IMR-90 (cell line): Measurements from ENCODE around the gene CYS1. TPM values are rescaled to one million over a fixed set of nuclear protein-coding genes. Genes with fewer than 3 reads are reported as not detected.

Experiments used
- ATAC-seq: fragments of 200-7000 bp; cut with Tn5 transposase; 2 replicates; pipeline ENCODE4 v1.9.1; 2020; ENCODE audit warnings: low read depth, mild to moderate bottlenecking, moderate library complexity
- BruUV-seq: library from RNA; stranded (reverse); fragments of 400-500 nt; replicated peaks from 2 replicates; lab custom pipeline; 2021; lab: Mats Ljungman, UMichigan
- CTCF ChIA-PET: fragments of 300-600 bp; formaldehyde crosslinking; extraction: SDS; loops from one replicate; lab custom pipeline; 2021; ENCODE audit warnings: antibody characterized with exemption; lab: Yijun Ruan, JAX
- POLR2A ChIA-PET: fragments of 300-600 bp; sonication (Branson Sonifier 250); formaldehyde crosslinking; loops from one replicate; lab custom pipeline; 2022; ENCODE audit warnings: antibody characterized with exemption; ENCODE audit not compliant: unreplicated experiment; lab: Charles Lee
- DNase-seq: peaks from one replicate; pipeline ENCODE4 v3.0.0; 2013
- H2AFZ ChIP-seq: replicated peaks from 2 replicates; pipeline ENCODE3; 2013; ENCODE audit warnings: low read length, mild to moderate bottlenecking; ENCODE audit not compliant: poor library complexity
- H2AK5ac ChIP-seq: 2 replicates; pipeline ENCODE4 v1.6.1; 2013; ENCODE audit warnings: low read depth, low read length, inconsistent platforms
- H2AK9ac ChIP-seq: replicated peaks from 2 replicates; pipeline ENCODE3; 2013; ENCODE audit warnings: mild to moderate bottlenecking, low read depth, low read length, moderate library complexity; ENCODE audit not compliant: poor library complexity
- H2BK120ac ChIP-seq: 2 replicates; pipeline ENCODE4 v1.6.1; 2013; ENCODE audit warnings: low read depth, low read length, inconsistent platforms
- H2BK15ac ChIP-seq: 3 replicates; pipeline ENCODE4 v1.6.1; 2013; ENCODE audit warnings: low read depth, low read length, inconsistent platforms
- H2BK20ac ChIP-seq: 2 replicates; pipeline ENCODE4 v1.6.1; 2013; ENCODE audit warnings: low read depth, mild to moderate bottlenecking, inconsistent platforms, low read length, moderate library complexity
- H2BK5ac ChIP-seq: 2 replicates; pipeline ENCODE4 v1.6.1; 2013; ENCODE audit warnings: mild to moderate bottlenecking, low read depth, low read length, inconsistent platforms; ENCODE audit not compliant: poor library complexity, severe bottlenecking
- H3K14ac ChIP-seq: replicated peaks from 2 replicates; pipeline ENCODE4 v1.6.1; 2013; ENCODE audit warnings: low read depth, low read length, inconsistent platforms
- H3K18ac ChIP-seq: 2 replicates; pipeline ENCODE4 v1.6.1; 2013; ENCODE audit warnings: low read depth, low read length, control low read depth
- H3K23ac ChIP-seq: 2 replicates; pipeline ENCODE4 v1.6.1; 2013; ENCODE audit warnings: low read depth, low read length, inconsistent platforms
- H3K27ac ChIP-seq: 2 replicates; pipeline ENCODE4 v1.5.1; 2013; ENCODE audit warnings: mild to moderate bottlenecking, control low read depth, low read length; ENCODE audit not compliant: insufficient read depth
- H3K27me3 ChIP-seq: 2 replicates; pipeline ENCODE4 v1.6.1; 2013; ENCODE audit warnings: low read length; ENCODE audit not compliant: control insufficient read depth, insufficient read depth
- H3K36me3 ChIP-seq: 2 replicates; pipeline ENCODE4 v1.6.1; 2013; ENCODE audit warnings: low read length, mixed read lengths; ENCODE audit not compliant: control insufficient read depth, insufficient read depth
- H3K4ac ChIP-seq: 2 replicates; pipeline ENCODE4 v1.6.1; 2013; ENCODE audit warnings: low read depth, low read length, inconsistent platforms
- H3K4me1 ChIP-seq: 2 replicates; pipeline ENCODE4 v1.6.1; 2013; ENCODE audit warnings: low read length, mixed read lengths; ENCODE audit not compliant: control insufficient read depth, insufficient read depth
- H3K4me2 ChIP-seq: 2 replicates; pipeline ENCODE4 v1.6.1; 2013; ENCODE audit warnings: low read depth, mild to moderate bottlenecking, control low read depth, low read length, moderate library complexity
- H3K4me3 ChIP-seq: 2 replicates; pipeline ENCODE4 v1.5.1; 2013; ENCODE audit warnings: low read depth, mild to moderate bottlenecking, control low read depth, low read length, moderate library complexity; ENCODE audit not compliant: insufficient read depth
- H3K56ac ChIP-seq: 2 replicates; pipeline ENCODE4 v1.6.1; 2013; ENCODE audit warnings: low read length, inconsistent platforms; ENCODE audit not compliant: insufficient read depth; ENCODE audit errors: extremely low read depth
- H3K79me1 ChIP-seq, 2 experiments: 2 replicates each; pipeline ENCODE4 v1.6.1; 2013; ENCODE audit warnings: low read length in 2 of 2, inconsistent platforms in 1 of 2, low read depth in 1 of 2
- H3K9ac ChIP-seq: 2 replicates; pipeline ENCODE4 v1.6.1; 2013; ENCODE audit warnings: low read depth, low read length, control low read depth
- H3K9me1 ChIP-seq: 2 replicates; pipeline ENCODE4 v1.6.1; 2013; ENCODE audit warnings: low read length, inconsistent platforms; ENCODE audit not compliant: insufficient read depth
- H3K9me3 ChIP-seq: 2 replicates; pipeline ENCODE4 v1.6.1; 2013; ENCODE audit warnings: low read length; ENCODE audit not compliant: control insufficient read depth, insufficient read depth
- H4K20me1 ChIP-seq: 2 replicates; pipeline ENCODE4 v1.6.1; 2013; ENCODE audit warnings: low read length, inconsistent platforms; ENCODE audit not compliant: insufficient read depth
- H4K5ac ChIP-seq: 2 replicates; pipeline ENCODE4 v1.6.1; 2013; ENCODE audit warnings: mild to moderate bottlenecking, low read depth, low read length, control low read depth
- H4K8ac ChIP-seq, 2 experiments: 2 replicates each; pipeline ENCODE4 v1.6.1; 2013; ENCODE audit warnings: low read depth in 2 of 2, low read length in 2 of 2, control low read depth in 1 of 2, inconsistent platforms in 1 of 2
- H4K91ac ChIP-seq: 2 replicates; pipeline ENCODE4 v1.6.1; 2013; ENCODE audit warnings: low read depth, low read length, inconsistent platforms; ENCODE audit not compliant: insufficient read depth
- BHLHE40 ChIP-seq: fragments of 150-350 bp; IDR thresholded peaks from 2 replicates; pipeline ENCODE4 v1.6.1; 2016; ENCODE audit warnings: mild to moderate bottlenecking, low read depth, low read length
- CEBPB ChIP-seq: IDR thresholded peaks from 2 replicates; pipeline ENCODE4 v1.6.1; 2012; ENCODE audit warnings: low read depth, low read length, improper control_type of control experiment
- CHD1 ChIP-seq: IDR thresholded peaks from 2 replicates; pipeline ENCODE4 v1.6.1; 2012; ENCODE audit warnings: low read depth, low read length, improper control_type of control experiment
- CTCF ChIP-seq: conservative IDR thresholded peaks from 2 replicates; pipeline ENCODE4 v1.5.1; 2012; ENCODE audit warnings: mild to moderate bottlenecking, low read depth, low read length, improper control_type of control experiment
- MAZ ChIP-seq: IDR thresholded peaks from 2 replicates; pipeline ENCODE4 v1.6.1; 2012; ENCODE audit warnings: low read depth, mild to moderate bottlenecking, low read length, improper control_type of control experiment, moderate library complexity, borderline replicate concordance
- MXI1 ChIP-seq: IDR thresholded peaks from 2 replicates; pipeline ENCODE4 v1.6.1; 2012; ENCODE audit warnings: low read depth, mild to moderate bottlenecking, low read length, moderate library complexity, borderline replicate concordance
- POLR2A ChIP-seq: IDR thresholded peaks from 2 replicates; pipeline ENCODE4 v1.6.1; 2012; ENCODE audit warnings: mild to moderate bottlenecking, low read depth, low read length
- RCOR1 ChIP-seq: IDR thresholded peaks from 2 replicates; pipeline ENCODE4 v1.6.1; 2012; ENCODE audit warnings: mild to moderate bottlenecking, low read length, improper control_type of control experiment; ENCODE audit not compliant: insufficient replicate concordance
- RFX5 ChIP-seq: IDR thresholded peaks from 2 replicates; pipeline ENCODE4 v1.8.0; 2012; ENCODE audit warnings: low read depth, mild to moderate bottlenecking, low read length, moderate library complexity
- SMC3 ChIP-seq: fragments of 150-350 bp; IDR thresholded peaks from 2 replicates; pipeline ENCODE4 v1.6.1; 2016; ENCODE audit warnings: low read depth, mild to moderate bottlenecking, antibody characterized with exemption, low read length, moderate library complexity
- WGBS, 2 experiments: methylation state at CpG; one replicate each; pipeline versions ENCODE4 v1.1.5 to v1.1.7; 2013; ENCODE audit warnings: missing lambda C conversion rate in 2 of 2; ENCODE audit not compliant: insufficient read length in 1 of 2; ENCODE audit errors: extremely low coverage in 2 of 2; 5-methylcytosine and 5-hydroxymethylcytosine counted together
- dilution Hi-C: fragments of 300-500 bp; cut with HindIII; formaldehyde crosslinking; loops from one replicate; pipeline ENCODE4 v1.14.3; 2018; ENCODE audit warnings: low sequenced_read_pairs; ENCODE audit not compliant: unreplicated experiment
- in situ Hi-C: fragments of 300-500 bp; cut with MboI; formaldehyde crosslinking; loops from 3 replicates; pipeline ENCODE4 v1.14.3; 2019; ENCODE audit warnings: low sequenced_read_pairs, inconsistent platforms, mixed read lengths
- intact Hi-C: fragments of 100-400 bp; cut with micrococcal nuclease; formaldehyde crosslinking; loops from 2 replicates; pipeline ENCODE4 v1.10.0; 2022
- polyA plus RNA-seq, 3 experiments: library from polyadenylated mRNA; depleted of rRNA; stranded (reverse); fragments of >200 nt; gene quantifications; 2 replicates each; pipeline ENCODE4 v1.2.3, GENCODE V29; 2012; ENCODE audit warnings: low replicate concordance in 1 of 3
- total RNA-seq: library from RNA; depleted of rRNA; stranded (reverse); fragments of >200 nt; gene quantifications from 2 replicates; pipeline ENCODE4 v1.2.3, GENCODE V29; 2012
- TF ChIP-seq, protein P1 (sequence below): fragments of 150-350 bp; IDR thresholded peaks from 2 replicates; pipeline ENCODE4 v1.6.1; 2016; ENCODE audit warnings: low read depth, mild to moderate bottlenecking, low read length, moderate library complexity, borderline replicate concordance
- TF ChIP-seq, protein P2 (sequence below): fragments of 150-350 bp; IDR thresholded peaks from 2 replicates; pipeline ENCODE4 v1.6.1; 2017; ENCODE audit warnings: mild to moderate bottlenecking, antibody characterized with exemption, low read length, low read depth

CYS1 gene
- total and polyA plus RNA-seq, 2 of the 4 experiments (the other 2 are of a cell fraction) = under 0.01 to 0.12 TPM

DNA sequence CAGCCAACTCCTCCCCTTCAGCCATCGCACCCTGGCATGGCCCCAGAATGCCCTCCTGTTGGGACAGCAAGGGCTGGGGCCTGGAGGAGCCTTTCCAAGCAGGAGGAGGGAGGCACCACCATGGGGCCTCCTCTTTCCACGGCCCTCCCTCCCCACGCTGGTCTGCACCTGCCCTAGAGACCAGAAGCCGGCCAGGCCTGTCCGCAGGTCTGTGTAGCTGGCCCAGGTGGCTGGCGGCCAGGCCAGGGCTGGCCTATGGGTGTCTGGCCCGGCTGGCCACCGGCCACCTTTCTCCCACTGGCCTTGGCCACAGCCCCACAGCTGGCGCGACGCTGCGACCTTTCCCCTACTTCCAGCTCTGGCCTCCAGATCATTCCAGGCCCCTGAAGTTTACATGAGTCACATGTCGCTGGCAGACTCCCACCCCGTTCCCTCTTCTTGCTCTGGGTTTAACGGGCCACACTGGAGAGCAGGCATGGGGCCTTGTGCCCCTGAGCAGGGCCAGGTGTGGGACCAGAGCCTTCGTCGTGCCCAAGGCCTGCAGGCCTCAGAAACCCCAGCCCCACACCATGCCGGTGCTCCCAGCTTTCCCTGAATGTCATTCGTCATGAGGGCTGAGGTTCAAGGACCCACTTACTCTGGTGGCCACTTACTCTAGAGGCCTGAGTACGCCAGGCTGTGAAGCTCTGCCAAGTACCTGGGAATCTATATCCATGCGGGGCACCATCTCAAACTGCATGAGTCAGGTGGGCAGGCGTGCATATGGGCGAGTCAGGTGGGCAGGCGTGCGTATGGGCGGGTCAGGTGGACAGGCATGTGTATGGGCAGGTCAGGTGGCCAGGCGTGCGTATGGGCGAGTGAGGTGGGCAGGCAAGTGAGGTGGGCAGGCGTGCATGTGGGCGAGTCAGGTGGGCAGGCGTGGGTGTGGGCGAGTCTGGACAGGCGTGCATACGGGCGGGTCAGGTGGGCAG is 70.1 kb downstream of the CYS1 start:
- Histone ChIP-seq H4K5ac (no peak overlapping the region), H3K4me2 (peak overlapping the region; percentile 45), H3K14ac (peak overlapping the region; percentile 68; the same call in 1 of the 2 replicates), H2BK15ac (peak overlapping the region; percentile 89), H3K18ac (peak overlapping the region; percentile 26; the same call in 1 of the 2 replicates), H3K4me1 (peaks cover 28% of the 10 kb centered on the region), H4K20me1 (no peaks in the 10 kb centered on the region), H3K9me1 (peaks cover 10% of the 10 kb centered on the region), H3K79me1 (no peaks in the 10 kb centered on the region), H3K36me3 (no peaks in the 10 kb centered on the region), H3K56ac (no peak overlapping the region), H3K4me3 (no peak overlapping the region), H3K4ac (peak overlapping the region; percentile 83), H3K9me3 (no peaks in the 10 kb centered on the region), H3K27ac (peak overlapping the region; percentile 14; the same call in 1 of the 2 replicates), H2BK120ac (peak overlapping the region; percentile 88), H2BK5ac (peak overlapping the region; percentile 6), H3K9ac (no peak overlapping the region), H4K8ac (peak overlapping the region; percentile 35 to 75; a peak in 3 of 4 replicates), H4K91ac (peak overlapping the region; percentile 84), H2AK9ac (peak overlapping the region; percentile 87), H3K27me3 (no peaks in the 10 kb centered on the region), H2AK5ac (peak overlapping the region; percentile 95), H3K23ac (no peak overlapping the region), H2AFZ (peak overlapping the region; percentile 84), H2BK20ac (peak overlapping the region; percentile 80)
- ChIA-PET POLR2A (no interaction called here), CTCF (interaction anchor here (1.5 kb wide), 1 partner anchor 18 kb away, joined by 4 read pairs; no protein-coding TSS in a partner anchor)
- WGBS, 2 experiments = 80% methylated on average over 17 of the region's 36 CpGs; no CpG with 5 or more reads in 1 of the 2 experiments
- DNase-seq (peak; percentile 78), ATAC-seq (peak; percentile 83)
- dilution Hi-C loops = no loop called here
- intact Hi-C loops = no loop called here
- in situ Hi-C loops = no loop called here
- BruUV-seq = no TSS peak
- no peak for TF ChIP-seq RCOR1
- TF ChIP-seq, protein P1, sequence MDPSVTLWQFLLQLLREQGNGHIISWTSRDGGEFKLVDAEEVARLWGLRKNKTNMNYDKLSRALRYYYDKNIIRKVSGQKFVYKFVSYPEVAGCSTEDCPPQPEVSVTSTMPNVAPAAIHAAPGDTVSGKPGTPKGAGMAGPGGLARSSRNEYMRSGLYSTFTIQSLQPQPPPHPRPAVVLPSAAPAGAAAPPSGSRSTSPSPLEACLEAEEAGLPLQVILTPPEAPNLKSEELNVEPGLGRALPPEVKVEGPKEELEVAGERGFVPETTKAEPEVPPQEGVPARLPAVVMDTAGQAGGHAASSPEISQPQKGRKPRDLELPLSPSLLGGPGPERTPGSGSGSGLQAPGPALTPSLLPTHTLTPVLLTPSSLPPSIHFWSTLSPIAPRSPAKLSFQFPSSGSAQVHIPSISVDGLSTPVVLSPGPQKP = no peak
- TF ChIP-seq CTCF = no peak
- TF ChIP-seq, protein P2, sequence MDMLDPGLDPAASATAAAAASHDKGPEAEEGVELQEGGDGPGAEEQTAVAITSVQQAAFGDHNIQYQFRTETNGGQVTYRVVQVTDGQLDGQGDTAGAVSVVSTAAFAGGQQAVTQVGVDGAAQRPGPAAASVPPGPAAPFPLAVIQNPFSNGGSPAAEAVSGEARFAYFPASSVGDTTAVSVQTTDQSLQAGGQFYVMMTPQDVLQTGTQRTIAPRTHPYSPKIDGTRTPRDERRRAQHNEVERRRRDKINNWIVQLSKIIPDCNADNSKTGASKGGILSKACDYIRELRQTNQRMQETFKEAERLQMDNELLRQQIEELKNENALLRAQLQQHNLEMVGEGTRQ = peak; percentile 72; the same call in 1 of the 2 replicates
- TF ChIP-seq RFX5 = peak; percentile 44; the same call in 1 of the 2 replicates
- TF ChIP-seq MAZ = peak; percentile 58; the same call in 1 of the 2 replicates
- TF ChIP-seq SMC3 = 0 out of 2 replicates have a peak, but pooled peaks have one; percentile 4
- TF ChIP-seq BHLHE40 = peak; percentile 43; the same call in 1 of the 2 replicates
- TF ChIP-seq POLR2A = no peak
- TF ChIP-seq MXI1 = no peak
- TF ChIP-seq CEBPB = no peak
- no peak for TF ChIP-seq CHD1
